Measurements from ENCODE around the gene ZRANB3. TPM values are rescaled to one million over a fixed set of nuclear protein-coding genes. Genes with fewer than 3 reads are reported as not detected.
"Not testable (repeated sequence)": the region's sequence is repeated elsewhere in the genome, so short reads cannot be mapped to it uniquely, and the experiment has no call there.

Gene ZRANB3
- total RNA-seq, 1 donor from 2014 or later, result 8.5 TPM

GRCh38 chr2:135124924-135125886 is 405.8 kb downstream of the ZRANB3 start:
- peak; percentile 12 for DNase-seq (ENCODE audit: low read depth)
- Histone ChIP-seq H3K36me3 (ENCODE audit: control insufficient read depth, insufficient read depth, low read length) (no peaks in the 10 kb centered on the region), H3K4me3 (ENCODE audit: low read depth, low read length) (no peak overlapping the region), H3K27me3 (ENCODE audit: control insufficient read depth, insufficient read depth, low read length) (no peaks in the 10 kb centered on the region)
- TF ChIP-seq CTCF (IDR thresholded peaks at IDR 0.05; ENCODE audit: insufficient read depth, low read length, poor library complexity, severe bottlenecking), result no peak

GRCh38 chr2:135121658-135122039 is 409.4 kb downstream of the ZRANB3 start:
- not testable (repeated sequence) for H3K27me3 ChIP-seq (ENCODE audit: control insufficient read depth, insufficient read depth, low read length); H3K36me3 ChIP-seq (ENCODE audit: control insufficient read depth, insufficient read depth, low read length); DNase-seq (ENCODE audit: low read depth); H3K4me3 ChIP-seq (ENCODE audit: low read depth, low read length)

GRCh38 chr2:135121016-135121657 is 409.9 kb downstream of the ZRANB3 start:
- Histone ChIP-seq H3K36me3 (ENCODE audit: control insufficient read depth, insufficient read depth, low read length) (no peaks in the 10 kb centered on the region), H3K4me3 (ENCODE audit: low read depth, low read length) (no peak overlapping the region), H3K27me3 (ENCODE audit: control insufficient read depth, insufficient read depth, low read length) (no peaks in the 10 kb centered on the region)
- DNase-seq (ENCODE audit: low read depth), result no peak
- TF ChIP-seq CTCF (IDR thresholded peaks at IDR 0.05; ENCODE audit: insufficient read depth, low read length, poor library complexity, severe bottlenecking), result no peak

- H3K4me3 ChIP-seq (ENCODE audit: low read depth, low read length), result no peak overlapping the region
- DNase-seq (ENCODE audit: low read depth), result no peak
- no peaks in the 10 kb centered on the region for H3K36me3 ChIP-seq (ENCODE audit: control insufficient read depth, insufficient read depth, low read length)
- no peak for TF ChIP-seq CTCF (IDR thresholded peaks at IDR 0.05; ENCODE audit: insufficient read depth, low read length, poor library complexity, severe bottlenecking)
- no peaks in the 10 kb centered on the region for H3K27me3 ChIP-seq (ENCODE audit: control insufficient read depth, insufficient read depth, low read length)
Measured at GRCh38 chr2:135119582-135119981, 411.4 kb downstream of the ZRANB3 start.

GRCh38 chr2:135113322-135113721 is 417.7 kb downstream of the ZRANB3 start:
- DNase-seq (ENCODE audit: low read depth), result no peak
- no peaks in the 10 kb centered on the region for H3K36me3 ChIP-seq (ENCODE audit: control insufficient read depth, insufficient read depth, low read length)
- no peak for TF ChIP-seq CTCF (IDR thresholded peaks at IDR 0.05; ENCODE audit: insufficient read depth, low read length, poor library complexity, severe bottlenecking)
- no peaks in the 10 kb centered on the region for H3K27me3 ChIP-seq (ENCODE audit: control insufficient read depth, insufficient read depth, low read length)
- no peak overlapping the region for H3K4me3 ChIP-seq (ENCODE audit: low read depth, low read length)

GRCh38 chr2:135105513-135106316 is 425.3 kb downstream of the ZRANB3 start:
- not testable (repeated sequence) for H3K36me3 ChIP-seq (ENCODE audit: control insufficient read depth, insufficient read depth, low read length); DNase-seq (ENCODE audit: low read depth); H3K4me3 ChIP-seq (ENCODE audit: low read depth, low read length); H3K27me3 ChIP-seq (ENCODE audit: control insufficient read depth, insufficient read depth, low read length)
